ENCODE results near the gene NTMT2. TPM values are rescaled to one million over a fixed set of nuclear protein-coding genes. Genes with fewer than 3 reads are reported as not detected.

Gene NTMT2
- total RNA-seq, 1 donor from 2014 or later = not detected

GRCh38 chr1:170205301-170205700 lies 59.5 kb downstream of the NTMT2 start:
- no peak for DNase-seq (ENCODE audit: low read depth)

- DNase-seq (ENCODE audit: low read depth) = no peak
Measured at GRCh38 chr1:170209125-170209524, 63.4 kb downstream of the NTMT2 start.

GRCh38 chr1:170210142-170210541 lies 64.4 kb downstream of the NTMT2 start:
- DNase-seq (ENCODE audit: low read depth) = no peak

- DNase-seq (ENCODE audit: low read depth) = no peak
Measured at GRCh38 chr1:170213596-170213995, 67.8 kb downstream of the NTMT2 start.

GRCh38 chr1:170214117-170215032 lies 68.6 kb downstream of the NTMT2 start:
- no peak for DNase-seq (ENCODE audit: low read depth)

- peak; percentile 36 for DNase-seq (ENCODE audit: low read depth)
Measured at GRCh38 chr1:170215072-170215885, 69.5 kb downstream of the NTMT2 start.

GRCh38 chr1:170217517-170218256 lies 71.9 kb downstream of the NTMT2 start:
- DNase-seq (ENCODE audit: low read depth) = no peak

- DNase-seq (ENCODE audit: low read depth) = no peak
Measured at GRCh38 chr1:170218257-170218650, 72.5 kb downstream of the NTMT2 start.

Small RNA genes within 50 kb of the gene (microRNA-seq; reads per million reads assigned to microRNA genes)
- gene MIR3119-1 (not detected), gene MIR3119-2 (not detected)

Other genes with a start within 250 kb of the NTMT2 start
- gene KIFAP3, start 71.3 kb upstream of the NTMT2 start, total RNA-seq = 26.5 and 34.2 TPM in 2 replicates